ENCODE measurements around the gene MAML2.

Gene MAML2

DNA sequence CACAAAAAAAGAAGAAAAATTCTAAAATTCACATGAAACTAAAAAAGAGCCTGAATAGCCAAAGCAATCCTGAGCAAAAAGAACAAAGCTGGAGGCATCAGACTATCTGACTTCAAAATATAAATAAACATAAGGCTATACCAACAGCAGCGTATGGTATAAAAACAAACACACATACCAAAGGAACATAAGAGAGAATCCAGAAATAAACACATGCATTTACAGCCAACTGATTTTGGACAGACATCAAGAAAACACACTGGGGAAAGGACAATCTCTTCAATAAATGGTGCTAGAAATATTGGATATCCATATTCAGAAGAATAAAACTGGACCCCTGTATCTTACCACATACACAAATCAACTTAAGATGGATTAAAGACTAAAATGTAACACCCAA lies 416.3 kb downstream of the MAML2 start:
- DNase-seq, result no peak
